HT-29 (cell line): ENCODE data around the gene PIGW. TPM values are rescaled to one million over a fixed set of nuclear protein-coding genes. Genes with fewer than 3 reads are reported as not detected.

ENCODE experiments used
- DNase-seq: peaks from one replicate; pipeline ENCODE4 v3.0.0-alpha.2; 2015; ENCODE audit warnings: low spot score
- total RNA-seq: library from RNA; depleted of rRNA; stranded (reverse); fragments of >200 nt; shearing (Covaris generic); gene quantifications from 2 replicates; pipeline ENCODE4 v1.2.3, GENCODE V29; 2014; rRNA removed

The PIGW gene
- total RNA-seq: 25.7 and 25.9 TPM in 2 replicates

GRCh38 chr17:36534840-36535668 is at the start of gene PIGW, which contains the start of gene MYO19:
PIGW (plus strand) TSS chr17:36534987; CDS start chr17:36537102, 2,115 bp downstream.
MYO19 (minus strand) TSS chr17:36534868; CDS start chr17:36532538, 2,330 bp downstream.
- DNase-seq: peak; percentile 98

- no peak for DNase-seq
Measured at GRCh38 chr17:36485027-36485426, 49.8 kb upstream of the PIGW start.

- DNase-seq: no peak
Measured at GRCh38 chr17:36485805-36486203, 49.0 kb upstream of the PIGW start.

GRCh38 chr17:36486204-36487194 is 48.3 kb upstream of the PIGW start, which contains the start of gene ZNHIT3:
ZNHIT3 (plus strand) TSS chr17:36486681; CDS start chr17:36486700, 19 bp downstream.
- DNase-seq: peak; percentile 98

GRCh38 chr17:36493956-36494355 is 40.8 kb upstream of the PIGW start:
- DNase-seq: no peak

GRCh38 chr17:36494674-36495073 is 40.1 kb upstream of the PIGW start:
- DNase-seq: no peak

GRCh38 chr17:36495076-36495578 is 39.7 kb upstream of the PIGW start:
- DNase-seq: no peak

GRCh38 chr17:36496018-36496789 is 38.6 kb upstream of the PIGW start:
- DNase-seq: no peak

- no peak for DNase-seq
Measured at GRCh38 chr17:36498155-36498554, 36.6 kb upstream of the PIGW start.

GRCh38 chr17:36498560-36499300 is 36.1 kb upstream of the PIGW start:
- no peak for DNase-seq

GRCh38 chr17:36500745-36501225 is 34.0 kb upstream of the PIGW start:
- no peak for DNase-seq

GRCh38 chr17:36501351-36501750 is 33.4 kb upstream of the PIGW start:
- DNase-seq: no peak

- DNase-seq: no peak
Measured at GRCh38 chr17:36501963-36502362, 32.8 kb upstream of the PIGW start.

- DNase-seq: no peak
Measured at GRCh38 chr17:36503456-36504155, 31.2 kb upstream of the PIGW start.

- DNase-seq: no peak
Measured at GRCh38 chr17:36504156-36504545, 30.6 kb upstream of the PIGW start.

- no peak for DNase-seq
Measured at GRCh38 chr17:36505171-36505570, 29.6 kb upstream of the PIGW start.

- no peak for DNase-seq
Measured at GRCh38 chr17:36506249-36506826, 28.4 kb upstream of the PIGW start.

GRCh38 chr17:36506831-36507230 is 28.0 kb upstream of the PIGW start:
- no peak for DNase-seq

GRCh38 chr17:36507266-36507665 is 27.5 kb upstream of the PIGW start:
- DNase-seq: no peak
